GM18499 (cell line): Measurements from ENCODE around the gene AIF1L.
"Not testable (repeated sequence)": the region's sequence is repeated elsewhere in the genome, so short reads cannot be mapped to it uniquely, and the experiment has no call there.

Experiments used
- ATAC-seq: cut with Tn5 transposase; IDR thresholded peaks from one replicate; pipeline ENCODE4 v1.9.1; 2021; ENCODE audit warnings: moderate number of reproducible peaks; ENCODE audit not compliant: insufficient read depth, unreplicated experiment

AIF1L gene

GRCh38 chr9:131097948-131098278 lies 1.6 kb downstream of the AIF1L start:
- no peak for ATAC-seq

- no peak for ATAC-seq
Observed at GRCh38 chr9:131098391-131099101, 2.2 kb downstream of the AIF1L start.

DNA sequence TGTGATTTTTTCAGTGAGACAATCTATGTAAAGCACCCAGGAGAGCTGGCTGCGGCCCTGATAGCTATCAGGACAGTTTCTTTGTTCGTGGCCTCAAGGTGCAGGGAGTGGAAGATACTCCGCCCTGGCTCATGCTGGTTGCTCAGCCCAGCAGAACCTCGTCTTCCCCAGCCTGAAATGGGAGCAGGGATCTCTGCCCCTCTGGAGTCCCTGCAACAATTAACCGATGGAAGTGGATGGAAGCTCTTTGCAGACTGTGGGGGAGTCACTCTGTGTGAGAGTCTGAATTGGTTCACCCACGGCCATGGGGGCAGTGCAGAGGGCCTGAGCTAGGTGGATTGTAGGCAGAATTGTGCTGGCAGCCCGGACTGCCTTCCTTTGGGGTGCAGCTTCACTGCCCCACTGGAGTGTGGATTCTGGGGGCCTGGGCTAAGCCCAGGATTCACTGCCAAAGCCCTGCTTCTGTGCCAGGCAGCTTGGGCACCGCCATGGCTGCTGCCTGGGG lies 2.8 kb downstream of the AIF1L start:
- ATAC-seq = no peak

- not testable (repeated sequence) for ATAC-seq
Observed at GRCh38 chr9:131099845-131100244, 3.5 kb downstream of the AIF1L start.

- ATAC-seq = no peak
Observed at GRCh38 chr9:131100445-131100844, 4.1 kb downstream of the AIF1L start.

DNA sequence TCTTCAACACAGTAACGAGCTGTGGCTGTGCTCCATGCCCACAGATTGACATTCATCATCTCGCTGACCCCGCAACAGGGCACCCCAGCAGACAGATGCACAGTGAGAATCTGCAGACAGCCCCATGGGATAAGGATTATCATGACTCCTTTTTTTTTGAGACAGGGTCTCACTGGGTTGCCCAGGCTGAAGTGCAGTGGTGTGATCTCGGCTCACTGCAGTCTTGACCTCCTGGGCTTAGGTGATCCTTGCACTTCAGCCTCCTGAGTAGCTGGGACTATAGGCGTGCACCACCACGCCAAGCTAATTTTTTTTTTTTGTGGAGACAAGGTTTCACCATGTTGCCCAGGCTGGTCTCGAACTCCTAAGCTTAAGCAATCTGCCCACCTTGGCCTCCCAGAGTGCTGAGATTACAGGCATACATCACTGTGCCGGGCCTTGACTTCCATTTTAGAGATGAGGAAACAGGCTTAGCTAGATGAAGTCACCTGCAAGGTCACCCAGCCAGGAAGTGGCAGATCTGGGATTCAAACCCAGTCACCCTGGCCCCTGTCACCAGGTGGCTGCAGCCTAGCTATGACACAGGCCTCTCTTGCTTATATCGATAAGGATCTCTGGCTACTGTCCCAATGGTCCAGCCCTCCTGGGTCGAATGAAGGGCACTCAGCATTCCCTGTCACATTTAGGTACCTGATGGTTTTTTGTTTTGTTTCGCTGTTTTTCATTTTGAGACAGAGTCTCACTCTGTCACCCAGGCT lies 5.1 kb downstream of the AIF1L start:
- ATAC-seq = no peak

DNA sequence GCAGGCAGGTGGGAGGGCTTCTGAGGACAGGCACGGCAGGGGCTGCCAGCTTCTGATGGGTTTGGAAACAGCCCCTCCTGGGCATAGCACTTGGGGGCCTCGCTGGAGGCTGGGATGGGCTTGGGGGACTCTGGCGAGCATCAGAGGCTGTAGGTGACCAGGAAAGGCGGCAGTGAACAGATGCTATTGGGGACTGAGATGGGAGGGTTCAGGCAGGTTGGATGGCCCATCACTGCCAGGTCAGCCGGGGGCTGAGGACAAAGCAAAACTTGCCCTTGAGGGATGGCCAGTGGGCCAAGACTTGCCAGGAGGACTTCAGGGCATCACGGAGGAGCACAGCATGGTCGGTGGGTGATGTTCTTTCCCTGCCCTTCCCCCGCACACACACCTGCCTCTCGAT lies 6.7 kb downstream of the AIF1L start:
- ATAC-seq = no peak

- ATAC-seq = no peak
Observed at GRCh38 chr9:131103535-131103934, 7.2 kb downstream of the AIF1L start.

DNA sequence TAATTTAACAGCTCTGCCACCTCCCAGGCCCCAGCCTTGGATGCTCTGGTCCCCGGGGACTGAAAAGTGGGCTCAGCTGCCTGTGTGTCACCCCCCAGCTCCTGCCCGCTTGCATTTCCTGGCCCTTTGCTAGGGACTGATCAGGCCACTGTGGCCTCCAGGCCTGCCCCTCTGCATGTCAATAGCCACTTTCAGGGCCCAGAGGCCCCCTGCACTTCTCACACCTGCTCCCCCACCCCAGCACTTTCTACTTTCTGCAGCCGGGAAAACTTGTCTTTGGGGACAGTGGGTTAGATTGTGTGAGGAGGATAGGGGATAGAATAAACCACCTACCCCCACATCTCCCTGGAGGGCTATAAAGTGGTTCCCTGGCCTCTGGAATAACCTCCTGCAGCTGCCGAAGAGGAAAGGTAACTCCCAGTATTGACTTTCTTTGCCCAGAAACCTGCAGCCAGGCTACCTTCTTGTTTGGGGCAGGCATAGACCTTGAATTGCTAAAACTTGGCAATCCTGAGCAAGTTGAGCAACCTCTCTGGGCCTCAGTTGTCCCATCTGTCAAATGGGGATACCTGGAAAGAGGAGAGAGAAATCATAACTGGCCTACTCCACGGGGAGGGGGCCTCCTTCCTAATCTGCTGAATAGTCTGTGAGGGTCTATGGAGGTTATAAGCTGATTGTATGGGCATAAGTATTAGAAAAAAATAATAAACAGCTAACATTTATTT lies 7.8 kb downstream of the AIF1L start:
- no peak for ATAC-seq

DNA sequence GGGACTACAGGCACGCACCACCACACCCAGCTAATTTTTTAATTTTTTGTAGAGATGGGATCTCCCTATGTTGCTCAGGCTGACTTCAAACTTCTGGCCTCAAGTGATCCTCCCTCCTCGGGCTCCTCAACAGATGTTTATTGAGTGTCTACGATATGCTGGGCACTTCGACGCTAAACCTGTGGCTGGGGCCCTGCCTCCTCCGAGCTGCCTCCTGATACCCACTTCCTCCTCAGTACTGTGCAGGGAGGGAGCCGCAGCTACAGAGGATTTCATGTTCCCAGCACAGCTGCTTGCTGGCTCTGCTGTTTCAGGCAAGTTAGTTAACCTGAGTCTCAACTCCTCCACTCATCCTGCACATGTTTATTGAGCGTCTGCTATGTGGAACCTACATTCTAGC lies 9.6 kb downstream of the AIF1L start:
- ATAC-seq = no peak

DNA sequence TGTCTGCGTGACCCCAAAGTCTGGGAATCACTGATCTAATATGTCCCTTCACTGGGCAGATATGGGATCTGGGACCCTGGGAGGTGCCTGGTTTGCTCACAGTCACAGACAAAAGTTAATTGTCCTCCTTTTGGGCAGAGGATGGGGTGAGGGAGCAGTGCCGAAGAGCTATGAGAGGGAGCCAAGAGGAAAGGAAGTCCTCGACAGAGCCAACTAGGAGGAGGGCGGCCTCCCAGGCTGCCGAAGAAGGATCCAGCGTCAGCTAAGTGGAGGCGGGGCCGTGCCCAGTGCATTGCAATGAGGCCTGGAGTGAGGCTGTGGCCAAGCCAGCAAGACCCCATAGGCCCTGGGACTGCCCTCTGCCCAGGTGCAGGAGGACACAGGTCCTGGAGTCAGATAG lies 11.4 kb downstream of the AIF1L start:
- ATAC-seq = no peak

- no peak for ATAC-seq
Observed at GRCh38 chr9:131111186-131111853, 15.0 kb downstream of the AIF1L start.

- no peak for ATAC-seq
Observed at GRCh38 chr9:131111854-131112311, 15.6 kb downstream of the AIF1L start.

GRCh38 chr9:131112374-131113154 lies 16.2 kb downstream of the AIF1L start:
- ATAC-seq = no peak

DNA sequence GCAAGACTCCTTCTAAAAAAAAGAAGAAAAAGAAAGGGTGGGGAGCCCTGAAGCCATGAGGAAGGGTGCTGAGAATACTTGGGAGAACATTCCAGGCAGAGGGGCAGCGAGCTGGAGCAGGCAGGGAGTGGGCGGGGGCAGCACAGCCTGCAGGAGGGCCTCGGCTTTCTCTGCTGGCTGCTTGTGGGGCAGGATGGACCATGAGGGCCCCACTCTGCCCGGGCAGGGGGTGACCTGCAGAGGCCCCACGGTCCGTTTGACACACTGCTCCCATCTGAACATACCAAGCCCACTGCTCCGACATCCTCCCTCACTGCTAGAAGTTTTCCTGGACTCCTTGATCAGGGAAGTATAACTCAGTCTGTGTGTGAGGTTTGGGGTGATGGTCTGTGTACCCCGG lies 17.3 kb downstream of the AIF1L start:
- ATAC-seq = no peak

- no peak for ATAC-seq
Observed at GRCh38 chr9:131114084-131114535, 17.8 kb downstream of the AIF1L start.

DNA sequence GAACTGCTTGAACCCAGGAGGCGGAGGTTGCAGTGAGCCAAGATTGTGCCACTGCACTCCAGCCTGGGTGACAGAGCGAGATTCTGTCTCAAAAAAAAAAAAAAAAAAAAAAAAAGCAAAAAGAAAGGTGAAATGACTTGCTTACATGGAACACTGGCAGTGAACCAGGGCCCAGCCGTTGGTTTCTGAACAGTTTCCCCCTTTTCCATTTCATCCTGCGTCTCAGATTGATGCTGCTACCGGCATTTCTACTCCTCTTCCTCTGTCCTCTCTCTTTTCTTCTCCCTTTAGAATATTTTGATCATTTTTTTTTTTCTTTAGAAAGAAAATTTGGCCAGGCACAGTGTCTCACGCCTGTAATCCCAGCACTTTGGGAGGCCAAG lies 19.0 kb downstream of the AIF1L start:
- not testable (repeated sequence) for ATAC-seq

DNA sequence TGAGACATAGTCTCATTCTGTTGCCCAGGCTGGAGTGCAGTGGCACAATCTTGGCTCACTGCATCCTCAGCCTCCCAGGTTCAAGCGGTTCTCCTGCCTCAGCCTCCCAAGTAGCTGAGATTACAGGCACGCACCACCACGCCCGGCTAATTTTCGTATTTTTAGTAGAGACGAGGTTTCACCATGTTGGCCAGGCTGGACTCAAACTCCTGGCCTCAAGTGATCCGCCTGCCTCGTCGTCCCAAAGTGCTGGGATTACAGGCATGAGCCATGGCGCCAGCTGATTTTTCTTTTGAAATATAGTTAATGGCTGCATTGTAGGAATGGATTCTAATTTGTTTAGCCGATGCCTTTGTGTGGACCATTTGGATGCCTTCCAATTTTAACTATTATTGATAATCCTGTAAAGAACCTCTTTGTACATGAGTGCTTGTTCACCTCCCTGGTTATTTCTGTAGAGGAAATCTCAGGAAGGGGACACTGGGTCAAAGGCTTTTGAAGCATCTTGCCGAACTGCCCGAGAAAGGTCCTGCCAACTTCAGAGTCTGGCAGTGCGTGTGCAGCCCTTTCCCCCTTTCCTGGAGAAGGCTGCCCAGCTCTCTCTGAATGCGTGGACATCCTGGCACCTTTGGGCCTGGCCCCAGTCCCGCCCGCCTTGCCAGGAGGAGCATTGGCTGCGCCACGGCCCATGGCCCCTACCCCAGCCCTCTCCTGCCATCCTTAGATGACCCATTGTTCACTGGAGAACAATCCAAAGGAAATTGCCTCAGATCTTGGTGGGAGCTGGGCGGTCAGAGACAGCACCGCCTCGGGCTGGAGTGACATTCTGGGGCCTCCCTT lies 20.2 kb downstream of the AIF1L start:
- ATAC-seq = no peak
